HEK293 (cell line): Measurements from ENCODE around the gene RGS6.

Experiments used
- CTCF ChIA-PET: fragments of 350-600 bp; formaldehyde crosslinking; extraction: SDS; loops from one replicate; lab custom pipeline; 2021; ENCODE audit warnings: antibody characterized with exemption; lab: Yijun Ruan, JAX
- POLR2A ChIA-PET: fragments of 300-600 bp; formaldehyde crosslinking; extraction: SDS; loops from one replicate; lab custom pipeline; 2020; ENCODE audit warnings: antibody characterized with exemption, inconsistent platforms; lab: Yijun Ruan, JAX
- H3K27ac ChIP-seq: fragments of 200-500 bp; sonication (Bioruptor generic); 2 replicates; pipeline ENCODE4 v1.5.1; 2014; ENCODE audit warnings: low read depth, low read length, control low read depth, inconsistent platforms; ENCODE audit errors: extremely low read depth
- H3K36me3 ChIP-seq, 2 experiments: fragments of 200-500 bp in 1 of 2; sonication (Bioruptor generic) in 1 of 2; 1 replicate in 1 of 2; 2 replicates in 1 of 2; pipeline ENCODE4 v1.5.1; 2014 to 2017; ENCODE audit warnings: inconsistent platforms in 2 of 2, low read length in 2 of 2; ENCODE audit not compliant: control insufficient read depth in 2 of 2, insufficient read depth in 1 of 2
- H3K4me1 ChIP-seq: fragments of 200-500 bp; sonication (Bioruptor generic); 2 replicates; pipeline ENCODE4 v1.5.1; 2014; ENCODE audit warnings: mild to moderate bottlenecking, low read length, inconsistent platforms; ENCODE audit not compliant: control insufficient read depth, insufficient read depth
- H3K4me3 ChIP-seq: 2 replicates; pipeline ENCODE4 v1.5.1; 2011; ENCODE audit warnings: low read depth, mild to moderate bottlenecking, control low read depth, low read length, moderate library complexity
- H3K9me3 ChIP-seq: fragments of 200-500 bp; sonication (Bioruptor generic); 2 replicates; pipeline ENCODE4 v1.5.1; 2014; ENCODE audit warnings: low read depth, low read length, inconsistent platforms; ENCODE audit not compliant: control insufficient read depth, insufficient read depth
- BCL11B ChIP-seq: fragments of 450-650 bp; formaldehyde crosslinking; IDR thresholded peaks from 2 replicates; pipeline ENCODE4 v1.5.1; 2016; ENCODE audit warnings: low read depth, missing biosample characterization, missing genetic modification characterization
- KLF10 ChIP-seq: fragments of 450-650 bp; IDR thresholded peaks from 2 replicates; pipeline ENCODE4 v1.5.1; 2018; ENCODE audit warnings: missing biosample characterization, mild to moderate bottlenecking, missing genetic modification characterization
- KLF9 ChIP-seq: fragments of 450-650 bp; formaldehyde crosslinking; IDR thresholded peaks from 2 replicates; pipeline ENCODE4 v1.5.1; 2016; ENCODE audit warnings: missing biosample characterization, missing genetic modification characterization, low read depth
- PRDM2 ChIP-seq: fragments of 450-650 bp; formaldehyde crosslinking; IDR thresholded peaks from 2 replicates; pipeline ENCODE4 v1.5.1; 2016; ENCODE audit warnings: missing biosample characterization, missing genetic modification characterization, borderline replicate concordance
- SCRT1 ChIP-seq: fragments of 450-650 bp; formaldehyde crosslinking; IDR thresholded peaks from 2 replicates; pipeline ENCODE4 v1.5.1; 2016; ENCODE audit warnings: missing biosample characterization, missing genetic modification characterization, borderline replicate concordance
- ZBTB10 ChIP-seq: fragments of 450-650 bp; formaldehyde crosslinking; IDR thresholded peaks from 2 replicates; pipeline ENCODE4 v1.5.1; 2016; ENCODE audit warnings: missing biosample characterization, missing genetic modification characterization
- ZIC2 ChIP-seq: fragments of 450-650 bp; formaldehyde crosslinking; IDR thresholded peaks from 2 replicates; pipeline ENCODE4 v1.5.1; 2016; ENCODE audit warnings: missing biosample characterization, missing genetic modification characterization
- ZNF169 ChIP-seq: fragments of 450-650 bp; formaldehyde crosslinking; IDR thresholded peaks from 2 replicates; pipeline ENCODE4 v1.5.1; 2016; ENCODE audit warnings: missing biosample characterization, missing genetic modification characterization
- ZNF184 ChIP-seq: fragments of 450-650 bp; IDR thresholded peaks from 2 replicates; pipeline ENCODE4 v1.5.1; 2018; ENCODE audit warnings: missing biosample characterization, mild to moderate bottlenecking, missing genetic modification characterization
- ZNF221 ChIP-seq: fragments of 450-650 bp; formaldehyde crosslinking; IDR thresholded peaks from 2 replicates; pipeline ENCODE4 v1.5.1; 2017; ENCODE audit warnings: missing biosample characterization, missing genetic modification characterization, borderline replicate concordance
- ZNF292 ChIP-seq: fragments of 450-650 bp; formaldehyde crosslinking; IDR thresholded peaks from 2 replicates; pipeline ENCODE4 v1.5.1; 2016; ENCODE audit warnings: low read depth, missing biosample characterization, missing genetic modification characterization, borderline replicate concordance
- ZNF510 ChIP-seq: fragments of 450-650 bp; formaldehyde crosslinking; IDR thresholded peaks from 2 replicates; pipeline ENCODE4 v1.5.1; 2018; ENCODE audit warnings: mild to moderate bottlenecking, missing genetic modification characterization, missing biosample characterization; ENCODE audit not compliant: insufficient replicate concordance
- ZNF529 ChIP-seq: fragments of 450-650 bp; formaldehyde crosslinking; IDR thresholded peaks from 2 replicates; pipeline ENCODE4 v1.5.1; 2017; ENCODE audit warnings: missing genetic modification characterization, missing biosample characterization; ENCODE audit not compliant: insufficient replicate concordance
- ZNF580 ChIP-seq: fragments of 450-650 bp; formaldehyde crosslinking; IDR thresholded peaks from 2 replicates; pipeline ENCODE4 v1.5.1; 2016; ENCODE audit warnings: missing biosample characterization, missing genetic modification characterization
- ZNF645 ChIP-seq: fragments of 450-650 bp; formaldehyde crosslinking; IDR thresholded peaks from 2 replicates; pipeline ENCODE4; 2016; ENCODE audit warnings: missing biosample characterization, missing genetic modification characterization
- ZNF692 ChIP-seq: fragments of 450-650 bp; formaldehyde crosslinking; IDR thresholded peaks from 2 replicates; pipeline ENCODE4 v1.5.1; 2016; ENCODE audit warnings: missing biosample characterization, missing genetic modification characterization
- ZNF830 ChIP-seq: fragments of 450-650 bp; IDR thresholded peaks from 2 replicates; pipeline ENCODE4 v1.5.0; 2018; ENCODE audit warnings: missing biosample characterization, missing genetic modification characterization, low read depth, mild to moderate bottlenecking, moderate library complexity
- ZSCAN16 ChIP-seq: fragments of 450-650 bp; formaldehyde crosslinking; IDR thresholded peaks from 2 replicates; pipeline ENCODE4 v1.5.1; 2016; ENCODE audit warnings: missing biosample characterization, missing genetic modification characterization
- ZSCAN4 ChIP-seq: fragments of 450-650 bp; formaldehyde crosslinking; IDR thresholded peaks from 2 replicates; pipeline ENCODE4 v1.5.1; 2017; ENCODE audit warnings: missing biosample characterization, missing genetic modification characterization

Gene RGS6

GRCh38 chr14:72270147-72270727, 338.0 kb downstream of the RGS6 start:
- Histone ChIP-seq H3K36me3 (no peaks in the 10 kb centered on the region), H3K4me1 (no peaks in the 10 kb centered on the region), H3K4me3 (no peak overlapping the region), H3K9me3 (no peaks in the 10 kb centered on the region), H3K27ac (no peak overlapping the region)
- TF ChIP-seq ZNF510 (tag by site-specific recombination) (no peak), ZNF169 (tag by site-specific recombination) (no peak), PRDM2 (tag by site-specific recombination) (no peak), ZNF692 (tag by site-specific recombination) (no peak)
- ChIA-PET POLR2A (no interaction called here), CTCF (interaction anchor here (0.6 kb wide), 1 partner anchor 144 kb away, joined by 3 read pairs; no protein-coding TSS in a partner anchor)

- Histone ChIP-seq H3K36me3 (no peaks in the 10 kb centered on the region), H3K4me1 (no peaks in the 10 kb centered on the region), H3K9me3 (no peaks in the 10 kb centered on the region), H3K4me3 (no peak overlapping the region), H3K27ac (no peak overlapping the region)
- TF ChIP-seq ZNF184 (tag by site-specific recombination) (no peak), BCL11B (no peak), ZNF830 (tag by site-specific recombination) (no peak), ZNF221 (tag by site-specific recombination) (no peak), ZIC2 (tag by site-specific recombination) (no peak), SCRT1 (tag by site-specific recombination) (no peak), ZNF645 (no peak), ZBTB10 (tag by site-specific recombination) (no peak), ZNF529 (tag by site-specific recombination) (no peak), ZNF292 (tag by site-specific recombination) (no peak), ZSCAN16 (no peak), ZSCAN4 (no peak), KLF10 (tag by site-specific recombination) (no peak), ZNF580 (tag by site-specific recombination) (no peak), KLF9 (tag by site-specific recombination) (no peak)
- POLR2A ChIA-PET, result no interaction called here
- CTCF ChIA-PET, result interaction anchor here (0.6 to 0.7 kb wide), 2 partner anchors 22 to 143 kb away, joined by 3 read pairs; no protein-coding TSS in a partner anchor
Measured at GRCh38 chr14:72270749-72271148, 338.5 kb downstream of the RGS6 start.
